Hepatocyte (in vitro differentiated cells): ENCODE measurements around the gene FAM8A1. TPM values are rescaled to one million over a fixed set of nuclear protein-coding genes. Genes with fewer than 3 reads are reported as not detected.

Source experiments
- DNase-seq: peaks from one replicate; pipeline ENCODE4 v3.0.0-alpha.2; 2016; ENCODE audit warnings: low spot score
- H2AFZ ChIP-seq: fragments of 200-600 bp; sonication (generic); 2 replicates; pipeline ENCODE4 v1.6.0; 2016; ENCODE audit warnings: antibody characterized with exemption, mild to moderate bottlenecking
- H3K27ac ChIP-seq: fragments of 200-600 bp; sonication (generic); 2 replicates; pipeline ENCODE4 v1.5.1; 2016; ENCODE audit warnings: mild to moderate bottlenecking
- H3K27me3 ChIP-seq: fragments of 200-600 bp; sonication (generic); 2 replicates; pipeline ENCODE4 v1.6.1; 2016
- H3K36me3 ChIP-seq: fragments of 200-600 bp; sonication (generic); replicated peaks from 2 replicates; pipeline ENCODE4 v1.5.1; 2016; ENCODE audit warnings: low read depth; ENCODE audit not compliant: insufficient read depth
- H3K4me1 ChIP-seq: fragments of 200-600 bp; sonication (generic); 2 replicates; pipeline ENCODE4 v1.5.1; 2016; ENCODE audit warnings: mild to moderate bottlenecking, moderate library complexity; ENCODE audit not compliant: insufficient read depth
- H3K4me2 ChIP-seq: fragments of 200-600 bp; sonication (generic); 2 replicates; pipeline ENCODE4 v1.6.0; 2016
- H3K4me3 ChIP-seq: fragments of 200-600 bp; sonication (generic); 2 replicates; pipeline ENCODE4 v1.5.1; 2016; ENCODE audit warnings: mild to moderate bottlenecking
- H3K79me2 ChIP-seq: fragments of 200-600 bp; sonication (generic); 2 replicates; pipeline ENCODE4 v1.6.0; 2017; ENCODE audit warnings: mild to moderate bottlenecking
- H3K9me2 ChIP-seq: fragments of 200-600 bp; sonication (generic); replicated peaks from 2 replicates; pipeline ENCODE4 v1.6.0; 2017; ENCODE audit warnings: mild to moderate bottlenecking; ENCODE audit not compliant: insufficient read depth
- H3K9me3 ChIP-seq: fragments of 200-600 bp; sonication (generic); 2 replicates; pipeline ENCODE4 v1.5.1; 2016; ENCODE audit warnings: low read depth, mild to moderate bottlenecking
- H4K20me1 ChIP-seq: fragments of 200-600 bp; sonication (generic); 2 replicates; pipeline ENCODE4 v1.6.0; 2016; ENCODE audit warnings: mild to moderate bottlenecking; ENCODE audit not compliant: insufficient read depth, poor library complexity, severe bottlenecking
- CTCF ChIP-seq: fragments of 200-600 bp; sonication (generic); IDR thresholded peaks from 2 replicates; pipeline ENCODE4 v1.5.1; 2016; ENCODE audit warnings: antibody characterized with exemption, mild to moderate bottlenecking; ENCODE audit not compliant: poor library complexity
- EZH2 ChIP-seq: fragments of 200-600 bp; sonication (generic); IDR thresholded peaks from 2 replicates; pipeline ENCODE4 v1.6.1; 2016; ENCODE audit warnings: antibody characterized with exemption, mild to moderate bottlenecking, borderline replicate concordance
- EZH2phosphoT487 ChIP-seq: fragments of 200-600 bp; sonication (generic); IDR thresholded peaks from one replicate; pipeline ENCODE4 v1.6.1; 2018; ENCODE audit warnings: antibody characterized with exemption, mild to moderate bottlenecking, low read depth, moderate library complexity; ENCODE audit not compliant: unreplicated experiment, severe bottlenecking
- WGBS: methylation state at CpG from one replicate; pipeline ENCODE4 v1.1.6; 2016; ENCODE audit warnings: low lambda C conversion rate; ENCODE audit errors: missing lambda C conversion rate; 5-methylcytosine and 5-hydroxymethylcytosine counted together
- polyA plus RNA-seq: library from polyadenylated mRNA; unstranded; fragments of >200 nt; fragmentation: Nextera tagmentation; extraction: Ambion mirVana; gene quantifications from 2 replicates; pipeline ENCODE4 v1.2.1, GENCODE V29; 2016
- total RNA-seq: library from RNA; depleted of rRNA; stranded (reverse); fragments of >200 nt; gene quantifications from 2 replicates; pipeline ENCODE4 v1.2.3, GENCODE V29; 2014

The FAM8A1 gene
- total and polyA plus RNA-seq, 2 experiments from 2014 or later: 23.5 to 43.8 TPM

GRCh38 chr6:17633465-17634188 is 33.5 kb downstream of the FAM8A1 start:
- Histone ChIP-seq H3K27me3 (no peaks in the 10 kb centered on the region), H3K36me3 (peaks cover 3% of the 10 kb centered on the region), H3K79me2 (peaks cover 9% of the 10 kb centered on the region), H3K9me3 (no peaks in the 10 kb centered on the region), H3K4me1 (peaks cover 15% of the 10 kb centered on the region), H2AFZ (no peak overlapping the region), H3K27ac (no peak overlapping the region), H3K4me3 (no peak overlapping the region), H3K4me2 (no peak overlapping the region), H3K9me2 (no peaks in the 10 kb centered on the region), H4K20me1 (no peaks in the 10 kb centered on the region)
- WGBS: 90% methylated on average over 2 of the region's 2 CpGs
- DNase-seq: no peak
- TF ChIP-seq EZH2phosphoT487 (no peak), CTCF (no peak), EZH2 (no peak)

GRCh38 chr6:17635568-17635967 is 35.5 kb downstream of the FAM8A1 start:
- Histone ChIP-seq H3K4me1 (peaks cover 7% of the 10 kb centered on the region), H3K4me3 (no peak overlapping the region), H3K27me3 (no peaks in the 10 kb centered on the region), H3K79me2 (peaks cover 9% of the 10 kb centered on the region), H3K27ac (no peak overlapping the region), H3K4me2 (no peak overlapping the region), H2AFZ (no peak overlapping the region), H4K20me1 (no peaks in the 10 kb centered on the region), H3K9me2 (no peaks in the 10 kb centered on the region), H3K9me3 (no peaks in the 10 kb centered on the region), H3K36me3 (peaks cover 3% of the 10 kb centered on the region)
- DNase-seq: no peak
- WGBS: 98% methylated on average over 4 of the region's 4 CpGs
- TF ChIP-seq EZH2 (no peak), EZH2phosphoT487 (no peak), CTCF (no peak)

- H3K9me3 ChIP-seq: no peaks in the 10 kb centered on the region
- no peak overlapping the region for H3K4me2 ChIP-seq
- TF ChIP-seq EZH2 (no peak), EZH2phosphoT487 (no peak), CTCF (no peak)
- no peaks in the 10 kb centered on the region for H3K27me3 ChIP-seq
- H3K27ac ChIP-seq: no peak overlapping the region
- no peaks in the 10 kb centered on the region for H4K20me1 ChIP-seq
- no peak for DNase-seq
- H2AFZ ChIP-seq: no peak overlapping the region
- H3K4me1 ChIP-seq: no peaks in the 10 kb centered on the region
- 93% methylated on average over 2 of the region's 2 CpGs for WGBS
- peaks cover 9% of the 10 kb centered on the region for H3K79me2 ChIP-seq
- no peak overlapping the region for H3K4me3 ChIP-seq
- H3K9me2 ChIP-seq: no peaks in the 10 kb centered on the region
- peaks cover 3% of the 10 kb centered on the region for H3K36me3 ChIP-seq
These were observed 38.2 kb downstream of the FAM8A1 start for GRCh38 chr6:17638212-17638715.
